NB4 (cell line): Measurements from ENCODE around the gene LRP1B.

ENCODE experiments used
- DNase-seq: peaks from one replicate; pipeline ENCODE4 v3.0.0; 2010; ENCODE audit warnings: low read depth
- H3K4me3 ChIP-seq: one replicate; pipeline ENCODE4 v1.5.1; 2011; ENCODE audit warnings: mild to moderate bottlenecking, low read depth, low read length, moderate library complexity
- CTCF ChIP-seq: IDR thresholded peaks from one replicate; pipeline ENCODE4 v1.5.1; 2012; ENCODE audit warnings: low read depth, low read length
- MAX ChIP-seq: IDR thresholded peaks from 2 replicates; pipeline ENCODE4 v1.6.1; 2011; ENCODE audit warnings: low read depth, low read length
- MYC ChIP-seq: IDR thresholded peaks from 2 replicates; pipeline ENCODE4 v1.6.1; 2011; ENCODE audit warnings: low read depth, low read length
- POLR2A ChIP-seq: IDR thresholded peaks from 2 replicates; pipeline ENCODE4 v1.6.1; 2011; ENCODE audit warnings: mild to moderate bottlenecking; ENCODE audit not compliant: insufficient read length; ENCODE audit errors: extremely low read depth

LRP1B gene

GRCh38 chr2:141805302-141805701 is 325.5 kb downstream of the LRP1B start:
- no peak for DNase-seq
- H3K4me3 ChIP-seq, result no peak overlapping the region
- TF ChIP-seq MAX (no peak), POLR2A (no peak), CTCF (no peak), MYC (no peak)

GRCh38 chr2:141796449-141796848 is 334.4 kb downstream of the LRP1B start:
- no peak for DNase-seq
- TF ChIP-seq CTCF, result no peak
- TF ChIP-seq POLR2A, result no peak
- no peak for TF ChIP-seq MYC
- no peak for TF ChIP-seq MAX
- no peak overlapping the region for H3K4me3 ChIP-seq

GRCh38 chr2:141791521-141791920 is 339.3 kb downstream of the LRP1B start:
- H3K4me3 ChIP-seq, result no peak overlapping the region
- DNase-seq, result no peak
- TF ChIP-seq MAX (no peak), MYC (no peak), CTCF (no peak), POLR2A (no peak)

- TF ChIP-seq CTCF (no peak), MYC (no peak), POLR2A (no peak), MAX (no peak)
These were observed 348.2 kb downstream of the LRP1B start for GRCh38 chr2:141782574-141782973.

GRCh38 chr2:141778315-141778835 is 352.4 kb downstream of the LRP1B start:
- no peak for DNase-seq
- no peak for TF ChIP-seq MAX
- TF ChIP-seq POLR2A, result no peak
- TF ChIP-seq MYC, result no peak
- no peak for TF ChIP-seq CTCF
- no peak overlapping the region for H3K4me3 ChIP-seq

More at GRCh38 chr2:141782574-141782973, 348.2 kb downstream of the LRP1B start:
- no peak for DNase-seq
- H3K4me3 ChIP-seq, result no peak overlapping the region

GRCh38 chr2:141770530-141770929 is 360.3 kb downstream of the LRP1B start:
- H3K4me3 ChIP-seq, result no peak overlapping the region
- DNase-seq, result no peak
- no peak for TF ChIP-seq CTCF
